K562 (cell line): ENCODE results near the gene CFAP70. TPM values are rescaled to one million over a fixed set of nuclear protein-coding genes. Genes with fewer than 3 reads are reported as not detected.
A peak's percentile ranks its signal among the peaks of the same experiment; 100 is the strongest.

ENCODE experiments used
- ATAC-seq: fragments of 200-7000 bp; cut with Tn5 transposase; 3 replicates; pipeline ENCODE4 v1.9.1; 2020; ENCODE audit warnings: moderate library complexity
- BruUV-seq: library from RNA; stranded (reverse); fragments of 400-500 nt; replicated peaks from 2 replicates; lab custom pipeline; 2021; lab: Mats Ljungman, UMichigan
- CTCF ChIA-PET: fragments of 300-600 bp; formaldehyde crosslinking; extraction: SDS; loops from one replicate; lab custom pipeline; 2021; ENCODE audit warnings: low intra/inter-chr PET ratio; lab: Yijun Ruan, JAX
- POLR2A ChIA-PET: fragments of 300-600, 350-650 bp; sonication (Branson Sonifier 250); formaldehyde crosslinking; extraction: SDS; loops from one replicate; lab custom pipeline; 2021; ENCODE audit warnings: antibody characterized with exemption, inconsistent platforms; lab: Yijun Ruan, JAX
- DNase-seq, 4 experiments: peaks; one replicate each; pipeline versions ENCODE4 v3.0.0 to v3.0.0-alpha.2; 2011 to 2018; ENCODE audit warnings: low spot score in 3 of 4, mixed read lengths in 3 of 4; ENCODE audit errors: extremely low read depth in 1 of 4
- FAIRE-seq: peaks from 2 replicates; lab custom pipeline; 2011; peaks lifted over from hg19 to GRCh38; lab: Jason Lieb, UNC
- H2AFZ ChIP-seq: 2 replicates; pipeline ENCODE4 v1.6.0; 2011; ENCODE audit warnings: low read depth, low read length, control low read depth, inconsistent platforms
- H3K27ac ChIP-seq: fragments of 200-600 bp; 3 replicates; pipeline ENCODE4 v1.8.0; 2011; ENCODE audit warnings: low read depth, mild to moderate bottlenecking, control low read depth, inconsistent platforms, low read length, moderate library complexity, mixed read lengths; ENCODE audit errors: extremely low read depth
- H3K27me3 ChIP-seq, 2 experiments: fragments of 300-600 bp in 1 of 2; 2 replicates in 1 of 2; 3 replicates in 1 of 2; pipeline versions ENCODE4 v1.6.0 to v1.8.0; 2011; ENCODE audit warnings: inconsistent platforms in 2 of 2, low read length in 2 of 2, mild to moderate bottlenecking in 1 of 2, mixed read lengths in 1 of 2, moderate library complexity in 1 of 2; ENCODE audit not compliant: control insufficient read depth in 2 of 2, insufficient read depth in 2 of 2
- H3K36me3 ChIP-seq: fragments of 300-600 bp; 3 replicates; pipeline ENCODE4 v1.8.0; 2011; ENCODE audit warnings: mild to moderate bottlenecking, low read length, inconsistent platforms; ENCODE audit not compliant: control insufficient read depth, insufficient read depth
- H3K4me1 ChIP-seq, 2 experiments: fragments of 200-600 bp in 1 of 2; replicated peaks in 1 of 2; 2 replicates in 1 of 2; 3 replicates in 1 of 2; pipeline versions ENCODE4 v1.5.1 to v1.8.0; 2011; ENCODE audit warnings: inconsistent platforms in 2 of 2, low read length in 2 of 2, mild to moderate bottlenecking in 1 of 2, mixed read lengths in 1 of 2, moderate library complexity in 1 of 2; ENCODE audit not compliant: control insufficient read depth in 2 of 2, insufficient read depth in 2 of 2
- H3K4me2 ChIP-seq: 2 replicates; pipeline ENCODE4 v1.6.1; 2011; ENCODE audit warnings: low read length, control low read depth, inconsistent platforms, mixed read lengths; ENCODE audit not compliant: insufficient read depth
- H3K4me3 ChIP-seq: fragments of 200-600 bp; sonication (generic), shearing (Covaris generic); 2 replicates; pipeline ENCODE4 v1.5.1; 2016; ENCODE audit warnings: control low read depth, inconsistent platforms
- H3K79me2 ChIP-seq: fragments of 200-600 bp; 3 replicates; pipeline ENCODE4 v1.8.0; 2011; ENCODE audit warnings: low read length, inconsistent platforms; ENCODE audit not compliant: control insufficient read depth, insufficient read depth
- H3K9ac ChIP-seq, 2 experiments: 2 replicates each; pipeline versions ENCODE4 v1.6.0 to v1.6.1; 2011; ENCODE audit warnings: low read depth in 2 of 2, low read length in 2 of 2, control low read depth in 1 of 2, inconsistent platforms in 1 of 2, mild to moderate bottlenecking in 1 of 2, mixed read lengths in 1 of 2; ENCODE audit not compliant: insufficient read depth in 1 of 2
- H3K9me1 ChIP-seq: one replicate; pipeline ENCODE4 v1.6.0; 2011; ENCODE audit warnings: inconsistent platforms, mild to moderate bottlenecking, low read length, moderate library complexity; ENCODE audit not compliant: control insufficient read depth, insufficient read depth
- H3K9me3 ChIP-seq: replicated peaks from 2 replicates; pipeline ENCODE4 v1.5.1; 2011; ENCODE audit warnings: low read depth, low read length, inconsistent platforms; ENCODE audit not compliant: control insufficient read depth, insufficient read depth
- H4K20me1 ChIP-seq: replicated peaks from 2 replicates; pipeline ENCODE4 v1.6.1; 2011; ENCODE audit warnings: low read length, inconsistent platforms, mixed read lengths; ENCODE audit not compliant: control insufficient read depth, insufficient read depth
- ARID1B ChIP-seq: fragments of 450-650 bp; IDR thresholded peaks from 2 replicates; pipeline ENCODE4 v1.6.1; 2016; ENCODE audit warnings: antibody characterized with exemption, mild to moderate bottlenecking, inconsistent platforms
- ATF7 ChIP-seq: fragments of 450-650 bp; IDR thresholded peaks from 2 replicates; pipeline ENCODE4 v1.7.1; 2014; ENCODE audit warnings: mild to moderate bottlenecking, moderate library complexity
- CBFA2T3 ChIP-seq: fragments of 450-650 bp; IDR thresholded peaks from 2 replicates; pipeline ENCODE4 v1.6.1; 2017
- EZH2 ChIP-seq: IDR thresholded peaks from 2 replicates; pipeline ENCODE4 v1.6.1; 2012; ENCODE audit warnings: low read depth, mild to moderate bottlenecking, inconsistent platforms, low read length, borderline replicate concordance
- FOSL1 ChIP-seq: fragments of 200-800 bp; sonication (Bioruptor generic); conservative IDR thresholded peaks from 2 replicates; pipeline ENCODE4 v1.6.1; 2016; ENCODE audit warnings: missing genetic modification characterization, missing compliant biosample characterization
- HDAC1 ChIP-seq, 2 experiments: fragments of 450-650 bp; IDR thresholded peaks; 2 replicates each; pipeline ENCODE4 v1.6.1; 2016 to 2017; ENCODE audit warnings: inconsistent platforms in 1 of 2, mild to moderate bottlenecking in 1 of 2, moderate library complexity in 1 of 2
- KLF13 ChIP-seq: fragments of 450-650 bp; IDR thresholded peaks from 2 replicates; pipeline ENCODE4 v1.6.1; 2016; ENCODE audit warnings: missing genetic modification characterization, low read depth, mild to moderate bottlenecking, missing compliant biosample characterization, moderate library complexity, borderline replicate concordance
- MYNN ChIP-seq, 2 experiments: sonication (generic); formaldehyde crosslinking in 1 of 2; IDR thresholded peaks; 2 replicates each; pipeline versions ENCODE4 v1.5.0 to v1.6.1; 2016 to 2020; ENCODE audit warnings: antibody characterized with exemption in 1 of 2, missing genetic modification reagents in 1 of 2
- NR3C1 ChIP-seq: sonication (generic); formaldehyde crosslinking; IDR thresholded peaks from 2 replicates; pipeline ENCODE4 v1.8.1; 2022; ENCODE audit warnings: missing genetic modification reagents
- POU5F1 ChIP-seq: fragments of 150-350 bp; IDR thresholded peaks from 2 replicates; pipeline ENCODE4 v1.6.1; 2014; ENCODE audit warnings: borderline replicate concordance, low read length, low read depth, mild to moderate bottlenecking; ENCODE audit not compliant: partially characterized antibody
- RBM25 ChIP-seq: fragments of 200-400 bp; formaldehyde crosslinking; IDR thresholded peaks from 2 replicates; pipeline ENCODE4 v1.6.1; 2018; ENCODE audit warnings: low read length, low read depth, moderate library complexity; ENCODE audit not compliant: severe bottlenecking
- SAFB2 ChIP-seq: fragments of 200-400 bp; formaldehyde crosslinking; IDR thresholded peaks from 2 replicates; pipeline ENCODE4 v1.6.1; 2018; ENCODE audit warnings: borderline replicate concordance, low read length, low read depth, moderate library complexity; ENCODE audit not compliant: severe bottlenecking
- TAL1 ChIP-seq: fragments of 450-650 bp; IDR thresholded peaks from 2 replicates; pipeline ENCODE4 v1.6.1; 2016; ENCODE audit warnings: mild to moderate bottlenecking
- ZNF12 ChIP-seq: sonication (generic); formaldehyde crosslinking; IDR thresholded peaks from 2 replicates; pipeline ENCODE4 v1.4.0; 2020; ENCODE audit warnings: mild to moderate bottlenecking, missing genetic modification reagents
- ZNF134 ChIP-seq: fragments of 250-450 bp; sonication (Bioruptor Pico); conservative IDR thresholded peaks from 2 replicates; pipeline ENCODE4 v1.4.0; 2020
- ZNF507 ChIP-seq: conservative IDR thresholded peaks from 2 replicates; pipeline ENCODE4 v1.6.1; 2017; ENCODE audit warnings: missing genetic modification characterization, missing compliant biosample characterization
- WGBS: fragments of 100-300 bp; shearing (Covaris generic); methylation state at CpG from one replicate; pipeline ENCODE4 v1.1.6; 2016; ENCODE audit warnings: low coverage, mixed read lengths; ENCODE audit not compliant: insufficient coverage; ENCODE audit errors: missing lambda C conversion rate; 5-methylcytosine and 5-hydroxymethylcytosine counted together
- in situ Hi-C: fragments of 300-500 bp; cut with MboI; formaldehyde crosslinking; loops from 4 replicates; pipeline ENCODE4 v1.15.0; 2018; ENCODE audit warnings: inconsistent platforms, mixed read lengths
- intact Hi-C: fragments of 100-400 bp; cut with micrococcal nuclease; formaldehyde crosslinking; loops from 2 replicates; pipeline ENCODE4 v1.14.2; 2022
- polyA plus RNA-seq, 8 experiments: library from polyadenylated mRNA; depleted of rRNA in 4 of 8; stranded (reverse) in 5 of 8; unstranded in 3 of 8; fragments of >200 nt; fragmentation: Nextera tagmentation in 2 of 8; fragmentation: Illumina TruSeq in 1 of 8; extraction: Ambion mirVana in 2 of 8; extraction: Trizol in 1 of 8; gene quantifications; 2 replicates each; pipeline versions ENCODE4 v1.2.1 to v1.2.3, GENCODE V29; 2011 to 2014; ENCODE audit warnings: inconsistent platforms in 1 of 8, missing spikeins in 1 of 8
- total RNA-seq, 7 experiments: library from RNA; depleted of rRNA in 6 of 7; stranded (reverse); fragments of >200 nt in 6 of 7; fragmentation: Illumina TruSeq in 2 of 7; extraction: Trizol in 2 of 7; gene quantifications; 2 replicates each; pipeline versions ENCODE4 v1.2.1 to v1.2.3, GENCODE V29; 2011 to 2021; ENCODE audit warnings: low replicate concordance in 1 of 7
- TF ChIP-seq, protein P1 (sequence below): sonication (generic); formaldehyde crosslinking; IDR thresholded peaks from 2 replicates; pipeline ENCODE4 v1.8.0; 2022; ENCODE audit warnings: mild to moderate bottlenecking, missing genetic modification reagents, borderline replicate concordance
- TF ChIP-seq, protein P2 (sequence below): fragments of 250-450 bp; sonication (Bioruptor Pico); IDR thresholded peaks from 2 replicates; pipeline ENCODE4 v1.5.0; 2021; ENCODE audit warnings: mild to moderate bottlenecking, moderate library complexity

CFAP70 gene
- total and polyA plus RNA-seq, 9 of the 15 experiments (the other 6 are each of a cell fraction or from before 2014, with no cell fraction given): 0.27 to 1.6 (median 0.86) TPM

DNA sequence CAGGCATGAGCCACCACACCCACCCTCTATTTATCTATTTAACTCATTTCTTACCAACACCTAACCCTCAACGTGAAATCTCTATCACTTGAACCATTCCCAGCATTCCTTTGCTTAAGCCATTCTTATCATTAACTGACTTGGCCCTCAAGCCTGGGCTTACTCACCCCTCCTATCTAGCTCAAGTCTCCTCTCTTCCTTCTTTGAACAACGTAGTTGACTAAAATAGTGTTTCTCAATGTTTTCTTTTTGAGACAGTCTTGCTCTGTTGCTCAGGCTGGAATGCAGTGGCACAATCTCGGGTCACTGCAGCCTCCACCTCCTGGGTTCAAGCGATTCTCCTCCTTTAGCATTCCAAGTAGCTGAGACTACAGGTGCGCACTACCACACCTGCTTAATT lies 48.2 kb upstream of the CFAP70 start:
- in situ Hi-C loops (no loop called here), intact Hi-C loops (loop anchor here (10.0 kb wide), 1 partner anchor 238 kb away; the partner anchor contains the start of gene MYOZ1)
- H3K36me3 ChIP-seq: peaks cover 13% of the 10 kb centered on the region; the same call in 2 of the 3 replicates
- no peaks in the 10 kb centered on the region for H3K9me3 ChIP-seq
- H3K79me2 ChIP-seq: peaks cover 98% of the 10 kb centered on the region
- H3K27ac ChIP-seq: no peak overlapping the region
- H2AFZ ChIP-seq: no peak overlapping the region
- ATAC-seq (peak; percentile 39), DNase-seq (peak in 2 of 4 experiments; percentile 35 to 49), FAIRE-seq (peak; percentile 15)
- H3K4me2 ChIP-seq: peak overlapping the region; percentile 19
- H4K20me1 ChIP-seq: peaks cover 18% of the 10 kb centered on the region
- no peaks in the 10 kb centered on the region for H3K27me3 ChIP-seq
- POLR2A ChIA-PET: interaction anchor here (0.6 to 2.0 kb wide), 8 partner anchors 17 to 761 kb away, joined by 3 to 5 read pairs (median 3); partner anchors contain the start of genes DNAJC9 and NUDT13
- no peak overlapping the region for H3K4me3 ChIP-seq
- WGBS: 46% methylated on average over 5 of the region's 5 CpGs
- BruUV-seq: no TSS peak
- H3K9me1 ChIP-seq: no peaks in the 10 kb centered on the region
- CTCF ChIA-PET: no interaction called here
- peaks cover 17 to 20% of the 10 kb centered on the region in 2 experiments for H3K4me1 ChIP-seq
- no peak overlapping the region for H3K9ac ChIP-seq
- TF ChIP-seq HDAC1 (IDR thresholded peaks at IDR 0.05) (no peak), FOSL1 (tag) (0 out of 2 replicates have a peak, but pooled peaks have one; percentile 15), ZNF507 (no peak), KLF13 (no peak), ZNF12 (CRISPR knock-in tag) (no peak), POU5F1 (peak; percentile 2), TAL1 (0 out of 2 replicates have a peak, but pooled peaks have one; percentile 4), EZH2 (no peak), NR3C1 (CRISPR knock-in tag) (no peak), SAFB2 (no peak), ATF7 (no peak), CBFA2T3 (peak; percentile 50; the same call in 1 of the 2 replicates), MYNN (IDR thresholded peaks at IDR 0.05) (no peak), MYNN (CRISPR knock-in tag; IDR thresholded peaks at IDR 0.05) (no peak), RBM25 (no peak), ARID1B (peak; percentile 45; the same call in 1 of the 2 replicates), ZNF134 (CRISPR knock-in tag) (no peak)
- TF ChIP-seq, protein P1, sequence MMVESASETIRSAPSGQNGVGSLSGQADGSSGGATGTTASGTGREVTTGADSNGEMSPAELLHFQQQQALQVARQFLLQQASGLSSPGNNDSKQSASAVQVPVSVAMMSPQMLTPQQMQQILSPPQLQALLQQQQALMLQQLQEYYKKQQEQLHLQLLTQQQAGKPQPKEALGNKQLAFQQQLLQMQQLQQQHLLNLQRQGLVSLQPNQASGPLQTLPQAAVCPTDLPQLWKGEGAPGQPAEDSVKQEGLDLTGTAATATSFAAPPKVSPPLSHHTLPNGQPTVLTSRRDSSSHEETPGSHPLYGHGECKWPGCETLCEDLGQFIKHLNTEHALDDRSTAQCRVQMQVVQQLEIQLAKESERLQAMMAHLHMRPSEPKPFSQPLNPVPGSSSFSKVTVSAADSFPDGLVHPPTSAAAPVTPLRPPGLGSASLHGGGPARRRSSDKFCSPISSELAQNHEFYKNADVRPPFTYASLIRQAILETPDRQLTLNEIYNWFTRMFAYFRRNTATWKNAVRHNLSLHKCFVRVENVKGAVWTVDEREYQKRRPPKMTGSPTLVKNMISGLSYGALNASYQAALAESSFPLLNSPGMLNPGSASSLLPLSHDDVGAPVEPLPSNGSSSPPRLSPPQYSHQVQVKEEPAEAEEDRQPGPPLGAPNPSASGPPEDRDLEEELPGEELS (CRISPR knock-in tag): no peak
- TF ChIP-seq, protein P2, sequence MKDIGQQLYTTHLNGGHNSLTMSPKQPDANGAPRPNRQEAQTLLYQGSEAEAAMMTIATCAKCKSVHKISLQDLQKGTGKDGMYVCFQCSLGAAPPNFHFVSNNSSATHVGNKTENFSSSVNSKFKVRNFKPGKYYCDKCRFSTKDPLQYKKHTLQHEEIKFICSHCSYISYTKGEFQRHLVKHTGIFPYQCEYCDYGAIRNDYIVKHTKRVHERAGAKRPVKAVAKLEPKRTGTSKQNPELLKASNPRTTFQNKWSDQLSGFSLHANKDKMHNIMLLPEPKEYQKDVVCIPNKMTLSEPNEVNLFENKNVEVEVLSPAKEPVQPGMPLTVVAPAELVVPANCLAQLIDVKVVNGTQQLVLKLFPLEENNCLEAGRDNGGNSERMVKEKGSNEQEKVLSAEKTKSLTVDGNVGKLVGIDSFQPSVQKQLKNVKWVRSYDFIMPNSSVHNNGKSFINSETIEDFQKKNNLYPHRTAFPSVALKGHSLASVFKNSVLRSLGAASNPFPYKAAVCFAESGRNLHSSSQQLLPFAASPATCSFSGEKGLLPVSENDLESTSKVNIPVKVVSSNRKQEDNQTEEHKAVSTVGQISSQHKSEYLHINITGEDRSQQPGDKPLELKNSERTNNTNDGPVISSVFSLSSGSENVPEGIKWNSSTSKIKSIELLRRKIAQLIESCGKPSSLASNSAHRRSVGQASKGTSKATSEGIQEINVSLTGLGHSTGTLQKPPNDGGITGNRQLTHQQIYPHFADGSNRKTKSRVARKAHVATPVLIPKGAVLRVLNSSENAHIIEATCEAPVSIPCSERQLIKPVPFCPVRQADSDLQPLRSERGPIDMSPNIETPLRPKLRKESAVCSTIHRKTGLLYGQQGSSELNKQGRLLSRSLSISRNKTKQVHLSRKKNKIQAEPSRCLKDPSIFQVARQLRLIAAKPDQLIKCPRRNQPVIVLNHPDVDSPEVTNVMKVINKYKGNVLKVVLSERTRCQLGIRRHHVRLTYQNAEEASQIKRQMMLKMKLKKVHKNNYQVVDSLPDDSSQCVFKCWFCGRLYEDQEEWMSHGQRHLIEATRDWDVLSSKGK: no peak
